ENCODE results near the gene RNF150.

The RNF150 gene

GRCh38 chr4:141130947-141131605, 2.2 kb downstream of the RNF150 start:
- no peak for DNase-seq

- DNase-seq: no peak
Observed at GRCh38 chr4:141127884-141128283, 5.4 kb downstream of the RNF150 start.

- DNase-seq: no peak
Observed at GRCh38 chr4:141126769-141127168, 6.5 kb downstream of the RNF150 start.

GRCh38 chr4:141124224-141124623, 9.0 kb downstream of the RNF150 start:
- DNase-seq: no peak

- DNase-seq: no peak
Observed at GRCh38 chr4:141121768-141122454, 11.4 kb downstream of the RNF150 start.

- DNase-seq: no peak
Observed at GRCh38 chr4:141121101-141121500, 12.2 kb downstream of the RNF150 start.

- DNase-seq: no peak
Observed at GRCh38 chr4:141120036-141120593, 13.2 kb downstream of the RNF150 start.

GRCh38 chr4:141119071-141119470, 14.2 kb downstream of the RNF150 start:
- no peak for DNase-seq

- DNase-seq: no peak
Observed at GRCh38 chr4:141118381-141118780, 14.9 kb downstream of the RNF150 start.

- DNase-seq: no peak
Observed at GRCh38 chr4:141117935-141118334, 15.3 kb downstream of the RNF150 start.

GRCh38 chr4:141109983-141110382, 23.3 kb downstream of the RNF150 start:
- no peak for DNase-seq

GRCh38 chr4:141107927-141108326, 25.3 kb downstream of the RNF150 start:
- DNase-seq: no peak

GRCh38 chr4:141102367-141102766, 30.9 kb downstream of the RNF150 start:
- no peak for DNase-seq

- no peak for DNase-seq
Observed at GRCh38 chr4:141101511-141101910, 31.8 kb downstream of the RNF150 start.

- DNase-seq: no peak
Observed at GRCh38 chr4:141099326-141099725, 33.9 kb downstream of the RNF150 start.

GRCh38 chr4:141098163-141098562, 35.1 kb downstream of the RNF150 start:
- DNase-seq: no peak

GRCh38 chr4:141090473-141090872, 42.8 kb downstream of the RNF150 start:
- DNase-seq: no peak

- no peak for DNase-seq
Observed at GRCh38 chr4:141081921-141082395, 51.3 kb downstream of the RNF150 start.

GRCh38 chr4:141080668-141081067, 52.6 kb downstream of the RNF150 start:
- DNase-seq: no peak

- DNase-seq: no peak
Observed at GRCh38 chr4:141079393-141079930, 53.8 kb downstream of the RNF150 start.

GRCh38 chr4:141078871-141079270, 54.4 kb downstream of the RNF150 start:
- no peak for DNase-seq

- no peak for DNase-seq
Observed at GRCh38 chr4:141077611-141078225, 55.6 kb downstream of the RNF150 start.

GRCh38 chr4:141075553-141075952, 57.7 kb downstream of the RNF150 start:
- no peak for DNase-seq
